ENCODE data around the gene SEMA3C.
A peak's percentile ranks its signal among the peaks of the same experiment; 100 is the strongest.

The SEMA3C gene

GRCh38 chr7:80847895-80848294 is 71.0 kb downstream of the SEMA3C start:
- DNase-seq: no peak

GRCh38 chr7:80847027-80847426 is 71.8 kb downstream of the SEMA3C start:
- DNase-seq: no peak

- no peak for DNase-seq
Observed at GRCh38 chr7:80844916-80845315, 73.9 kb downstream of the SEMA3C start.

GRCh38 chr7:80843018-80843677 is 75.7 kb downstream of the SEMA3C start:
- DNase-seq: peak; percentile 85

- DNase-seq: no peak
Observed at GRCh38 chr7:80842022-80842790, 76.6 kb downstream of the SEMA3C start.

- DNase-seq: no peak
Observed at GRCh38 chr7:80841423-80841955, 77.4 kb downstream of the SEMA3C start.

GRCh38 chr7:80840681-80841080 is 78.2 kb downstream of the SEMA3C start:
- no peak for DNase-seq

GRCh38 chr7:80839855-80840254 is 79.0 kb downstream of the SEMA3C start:
- DNase-seq: no peak

GRCh38 chr7:80838643-80839042 is 80.2 kb downstream of the SEMA3C start:
- DNase-seq: no peak

- no peak for DNase-seq
Observed at GRCh38 chr7:80837345-80837744, 81.5 kb downstream of the SEMA3C start.

GRCh38 chr7:80835251-80835650 is 83.6 kb downstream of the SEMA3C start:
- DNase-seq: no peak

- peak; percentile 93 for DNase-seq
Observed at GRCh38 chr7:80833289-80834268, 85.3 kb downstream of the SEMA3C start.

GRCh38 chr7:80832006-80832405 is 86.8 kb downstream of the SEMA3C start:
- no peak for DNase-seq

- no peak for DNase-seq
Observed at GRCh38 chr7:80830584-80831285, 88.1 kb downstream of the SEMA3C start.

GRCh38 chr7:80830010-80830409 is 88.8 kb downstream of the SEMA3C start:
- DNase-seq: no peak

GRCh38 chr7:80829527-80829926 is 89.3 kb downstream of the SEMA3C start:
- DNase-seq: no peak

- DNase-seq: no peak
Observed at GRCh38 chr7:80827239-80827633, 91.6 kb downstream of the SEMA3C start.

- no peak for DNase-seq
Observed at GRCh38 chr7:80826520-80827238, 92.2 kb downstream of the SEMA3C start.

GRCh38 chr7:80825499-80825898 is 93.4 kb downstream of the SEMA3C start:
- no peak for DNase-seq

GRCh38 chr7:80824253-80824652 is 94.6 kb downstream of the SEMA3C start:
- DNase-seq: no peak

- DNase-seq: no peak
Observed at GRCh38 chr7:80823057-80823456, 95.8 kb downstream of the SEMA3C start.
